GM21737 (cell line): Measurements from ENCODE around the gene MAFG.
A peak's percentile ranks its signal among the peaks of the same experiment; 100 is the strongest.

Source experiments
- ATAC-seq: cut with Tn5 transposase; IDR thresholded peaks from one replicate; pipeline ENCODE4 v1.9.1; 2021; ENCODE audit warnings: mild to moderate bottlenecking, moderate library complexity; ENCODE audit not compliant: unreplicated experiment

MAFG gene

GRCh38 chr17:81927653-81928543 is at the start of gene MAFG:
Gene MAFG, minus strand, starts transcription at chr17:81927735. Its CDS starts 4,550 bp downstream, at chr17:81923185.
- ATAC-seq = peak; percentile 54

- peak; percentile 2 for ATAC-seq
Measured at GRCh38 chr17:81976332-81977210, 49.0 kb upstream of the MAFG start.

- no peak for ATAC-seq
Measured at GRCh38 chr17:81973432-81973831, 45.9 kb upstream of the MAFG start.

GRCh38 chr17:81968850-81969812 is 41.6 kb upstream of the MAFG start:
- no peak for ATAC-seq

GRCh38 chr17:81968396-81968745 is 40.8 kb upstream of the MAFG start:
- ATAC-seq = no peak

GRCh38 chr17:81967533-81968395 is 40.2 kb upstream of the MAFG start:
- ATAC-seq = no peak

- no peak for ATAC-seq
Measured at GRCh38 chr17:81967244-81967532, 39.7 kb upstream of the MAFG start.

- ATAC-seq = no peak
Measured at GRCh38 chr17:81966343-81967243, 39.1 kb upstream of the MAFG start.

GRCh38 chr17:81964081-81964849 is 36.7 kb upstream of the MAFG start:
- no peak for ATAC-seq

- no peak for ATAC-seq
Measured at GRCh38 chr17:81962499-81963441, 35.2 kb upstream of the MAFG start.

- ATAC-seq = no peak
Measured at GRCh38 chr17:81961521-81962498, 34.3 kb upstream of the MAFG start.

- no peak for ATAC-seq
Measured at GRCh38 chr17:81961087-81961511, 33.6 kb upstream of the MAFG start, which contains the start of gene NOTUM. Gene NOTUM, minus strand, starts transcription at chr17:81961187. Its CDS starts 278 bp downstream, at chr17:81960909.

GRCh38 chr17:81960130-81960958 is 32.8 kb upstream of the MAFG start:
- no peak for ATAC-seq

- peak; percentile 47 for ATAC-seq
Measured at GRCh38 chr17:81959362-81960129, 32.0 kb upstream of the MAFG start.
